Measurements from ENCODE around the gene TNRC6A.
"Not testable (repeated sequence)": the region's sequence is repeated elsewhere in the genome, so short reads cannot be mapped to it uniquely, and the experiment has no call there.

Gene TNRC6A

DNA sequence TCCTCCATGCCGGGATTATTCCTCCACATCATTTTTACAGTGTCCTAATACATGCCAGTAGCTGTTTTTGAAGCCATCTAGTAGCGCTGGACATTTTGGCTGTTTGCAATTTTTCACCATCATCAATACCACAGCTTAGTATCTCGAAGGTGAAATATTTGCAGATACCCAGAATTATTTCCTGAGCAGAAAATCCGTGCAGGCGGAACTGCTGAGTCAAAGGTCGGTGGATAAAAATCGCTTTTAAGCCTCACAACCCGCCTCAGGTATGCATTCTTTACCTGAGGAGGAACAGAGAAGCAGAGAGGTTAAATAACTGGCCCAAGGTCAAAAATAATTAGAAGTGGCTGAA lies 584 bp upstream of the TNRC6A start:
- DNase-seq, result no peak

DNA sequence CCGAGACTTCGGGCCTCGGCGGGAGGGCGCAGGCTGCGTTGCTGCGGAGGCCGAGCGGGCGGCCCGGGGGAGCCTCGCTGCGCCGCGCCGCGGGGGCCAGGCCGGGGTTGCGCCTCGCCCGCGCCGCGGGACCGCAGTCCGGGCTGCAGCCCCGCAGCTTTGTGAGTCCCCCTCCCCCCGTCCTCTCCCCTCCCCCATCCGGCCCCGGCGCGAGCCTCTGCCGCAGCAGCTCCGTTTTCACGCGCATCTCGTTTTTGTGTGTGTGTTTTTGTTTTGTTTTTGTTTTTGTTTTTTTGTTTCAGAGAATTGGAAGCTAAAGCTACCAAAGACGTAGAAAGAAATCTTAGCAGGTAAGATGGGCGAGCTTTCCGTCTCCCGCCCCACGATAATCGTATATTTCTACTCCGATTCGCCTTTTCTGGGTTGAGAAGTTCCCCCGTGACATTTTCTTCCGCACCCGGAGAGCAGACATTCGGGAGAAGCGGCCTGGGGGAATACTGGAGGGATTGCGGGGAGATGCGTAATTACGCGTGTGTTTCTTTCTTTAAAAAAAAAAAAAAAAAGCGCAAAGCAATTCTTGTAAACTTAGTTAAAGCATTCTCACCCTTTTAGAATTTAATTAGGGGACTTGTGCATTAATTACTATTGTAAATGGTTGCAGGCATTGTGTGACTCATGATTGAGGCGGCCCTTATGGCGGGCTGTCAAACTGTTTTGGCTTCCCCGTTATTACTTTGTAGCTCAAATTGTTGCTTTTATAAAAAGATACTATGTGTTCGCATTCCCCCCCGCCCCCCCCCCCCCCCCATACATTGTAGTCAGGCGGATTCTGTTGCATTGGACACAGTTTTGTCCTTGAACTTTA lies 732 bp downstream of the TNRC6A start:
- DNase-seq, result no peak

DNA sequence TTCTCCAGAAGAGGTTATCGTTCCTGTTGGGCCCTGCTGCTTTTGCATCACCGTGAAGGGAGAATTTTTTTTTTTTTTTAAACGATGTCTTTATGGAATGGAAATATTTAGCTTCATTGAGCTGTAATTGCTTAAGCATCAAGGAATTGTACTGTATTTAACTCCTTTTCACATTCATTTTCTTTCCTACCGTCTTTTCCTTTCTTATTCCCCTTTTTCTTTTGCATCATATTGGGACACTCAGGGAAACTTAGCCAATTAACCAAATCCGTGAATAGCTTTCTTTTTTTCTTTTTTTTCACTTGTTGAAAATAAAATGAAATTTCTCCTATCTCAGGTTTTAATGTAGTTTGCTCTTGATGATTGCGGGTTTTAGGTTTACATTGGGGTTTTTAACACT lies 1.5 kb downstream of the TNRC6A start:
- no peak for DNase-seq

DNA sequence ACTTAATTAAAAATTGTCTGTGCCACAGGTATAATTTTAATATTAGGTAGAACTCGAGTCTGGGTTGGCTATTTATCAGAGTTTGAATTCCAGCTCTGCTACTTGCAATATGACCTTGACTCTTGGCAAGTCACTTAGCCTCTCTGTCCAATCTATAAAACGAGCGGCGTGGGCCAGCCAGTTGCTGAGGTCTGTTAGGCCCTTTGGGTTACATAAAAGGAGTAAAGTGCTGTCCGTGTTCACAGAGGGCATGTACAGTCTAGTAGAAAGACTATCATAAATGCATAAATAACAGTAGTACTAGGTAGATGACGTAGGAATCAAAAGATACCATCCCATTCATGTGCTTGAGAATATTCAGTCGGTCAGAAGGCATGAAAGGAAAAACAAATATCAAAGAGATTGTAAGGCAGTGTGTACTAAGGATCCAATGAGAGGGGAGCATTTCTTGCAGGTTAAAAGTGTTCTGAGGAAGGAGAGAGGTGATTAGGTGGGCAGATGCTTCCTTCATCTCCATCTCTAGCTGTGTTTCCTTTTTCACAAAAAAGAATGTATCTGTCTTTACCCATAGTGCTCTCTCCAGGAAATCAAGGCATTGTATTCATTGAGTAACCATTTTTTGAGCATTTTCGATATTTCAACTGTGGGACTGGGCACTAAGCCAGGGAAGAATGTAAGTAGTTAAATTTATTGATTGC lies 2.4 kb downstream of the TNRC6A start:
- DNase-seq, result no peak

DNA sequence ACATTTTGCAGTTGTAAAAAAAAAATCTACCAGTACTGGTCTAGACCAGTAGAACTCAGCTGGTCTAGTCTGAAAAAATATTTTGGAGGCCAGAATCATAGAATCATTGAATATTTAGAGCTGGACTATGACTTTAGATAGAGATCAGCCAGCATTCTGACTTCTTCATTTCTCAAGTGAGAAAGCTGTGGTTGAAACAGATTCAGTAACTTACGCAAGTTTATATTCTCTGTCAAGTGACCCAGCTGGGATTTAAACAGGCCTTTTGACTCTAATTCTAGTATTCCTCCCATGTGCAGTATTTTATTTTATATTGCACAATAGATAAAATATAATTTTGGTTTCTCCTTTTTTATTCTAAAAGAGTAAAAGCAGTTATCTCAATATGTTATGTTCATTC lies 4.9 kb downstream of the TNRC6A start:
- no peak for DNase-seq

DNA sequence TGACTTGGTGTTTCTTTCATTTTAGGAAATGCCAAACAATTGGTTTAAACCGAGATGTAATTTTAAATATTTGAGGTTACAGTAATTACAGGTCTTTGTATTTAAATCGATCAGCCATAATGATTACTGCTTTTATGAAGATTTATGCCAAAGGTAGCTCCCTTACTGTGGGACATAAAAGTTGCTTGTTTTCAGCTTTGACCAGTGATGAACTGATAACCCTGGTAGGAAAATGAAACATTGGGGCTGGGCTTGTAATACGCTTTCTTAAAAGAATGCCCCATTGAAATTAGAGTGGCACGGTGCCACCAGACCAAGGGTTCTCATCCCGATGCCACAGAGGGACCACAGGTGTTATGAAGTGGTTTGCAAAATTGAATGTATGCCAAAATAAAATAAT lies 7.3 kb downstream of the TNRC6A start:
- no peak for DNase-seq

DNA sequence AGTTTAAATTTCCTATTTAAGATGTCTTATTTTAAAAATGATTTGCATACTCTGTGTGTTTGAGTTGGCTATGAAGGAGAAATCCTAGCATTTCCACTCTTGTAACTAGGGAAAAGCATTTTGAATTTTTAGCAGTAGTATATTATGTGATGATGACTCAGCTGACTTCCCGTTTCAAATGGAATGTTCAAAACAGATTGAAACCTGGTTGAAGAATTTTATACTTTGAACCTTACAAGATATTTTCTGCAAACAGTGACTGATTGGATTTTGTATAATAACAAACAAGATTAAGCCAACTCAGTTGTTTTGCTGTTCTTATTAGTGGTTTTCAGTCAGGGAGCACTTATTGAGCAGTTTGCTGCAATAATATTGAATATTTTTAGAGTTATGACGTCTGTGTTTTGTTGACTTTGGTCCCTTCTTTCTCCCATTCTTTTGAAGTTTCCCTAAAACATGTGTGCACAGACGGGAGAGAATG lies 8.0 kb downstream of the TNRC6A start:
- peak in 1 of 2 experiments; percentile 26 for DNase-seq

DNA sequence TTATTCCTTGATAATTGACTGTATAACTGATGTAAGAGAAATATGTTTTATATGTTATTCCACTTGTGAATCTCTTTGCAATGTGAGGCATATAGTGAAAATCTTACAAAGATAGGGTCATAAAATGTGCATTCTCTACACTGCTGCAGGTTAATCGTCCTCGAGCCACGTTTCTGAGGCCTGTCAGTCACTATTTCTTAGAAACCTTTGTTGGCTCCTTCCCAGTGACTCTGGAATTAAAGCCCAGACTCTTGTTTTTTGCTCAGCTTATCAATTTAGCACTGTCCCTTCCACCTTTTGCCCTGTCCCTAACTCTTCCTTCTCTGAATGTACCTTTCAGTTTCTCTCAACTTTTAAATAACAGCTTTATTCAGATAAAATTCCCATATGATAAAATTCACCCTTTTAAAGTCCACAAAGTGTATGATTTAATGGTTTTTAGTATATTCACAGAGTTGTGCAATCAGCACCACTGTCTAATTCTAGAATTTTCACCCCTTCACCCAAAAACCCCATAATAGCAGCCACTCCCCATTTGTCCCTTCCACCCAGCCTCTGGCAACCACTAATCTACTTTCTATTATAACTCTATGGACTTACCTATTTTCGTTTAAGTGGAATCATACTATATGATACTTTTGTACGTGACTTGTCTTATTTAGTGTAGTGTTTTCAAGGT lies 8.6 kb downstream of the TNRC6A start:
- DNase-seq, result no peak

DNA sequence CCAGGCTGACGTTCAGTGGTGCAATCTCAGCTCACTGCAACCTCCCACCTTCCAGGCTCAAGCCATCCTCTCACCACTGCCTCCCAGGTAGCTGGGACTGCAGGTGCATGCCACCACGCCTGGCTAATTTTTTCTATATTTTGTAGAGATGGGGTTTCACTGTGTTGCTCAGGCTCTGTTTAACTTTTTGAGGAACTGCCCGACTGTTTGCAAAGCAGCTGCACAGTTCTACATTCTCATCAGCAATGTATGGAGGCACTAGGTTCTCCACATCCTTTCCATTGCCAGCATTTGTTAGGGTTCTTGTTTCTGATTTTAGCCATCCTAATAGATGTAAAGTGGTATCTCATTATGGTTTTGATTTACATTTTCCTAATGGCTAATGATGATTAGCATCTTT lies 9.4 kb downstream of the TNRC6A start:
- DNase-seq, result no peak

DNA sequence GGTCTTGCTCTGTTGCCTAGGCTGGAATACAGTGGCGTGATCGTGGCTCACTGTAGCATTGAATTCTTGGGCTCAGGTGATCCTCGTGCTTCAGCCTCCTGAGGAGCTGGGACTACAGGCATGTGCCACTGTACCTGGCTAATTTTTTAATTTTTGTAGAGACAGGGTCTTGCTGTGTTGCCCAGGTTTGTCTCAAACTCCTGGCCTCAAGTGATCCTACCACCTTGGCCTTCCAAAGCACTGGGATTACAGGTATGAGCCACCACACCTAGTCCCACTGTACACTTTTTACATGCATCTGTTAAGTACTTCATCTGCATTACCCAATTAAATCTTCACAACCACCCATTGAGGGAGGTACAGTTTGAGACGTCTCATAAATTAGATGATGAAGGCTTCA lies 12.4 kb downstream of the TNRC6A start:
- no peak for DNase-seq

DNA sequence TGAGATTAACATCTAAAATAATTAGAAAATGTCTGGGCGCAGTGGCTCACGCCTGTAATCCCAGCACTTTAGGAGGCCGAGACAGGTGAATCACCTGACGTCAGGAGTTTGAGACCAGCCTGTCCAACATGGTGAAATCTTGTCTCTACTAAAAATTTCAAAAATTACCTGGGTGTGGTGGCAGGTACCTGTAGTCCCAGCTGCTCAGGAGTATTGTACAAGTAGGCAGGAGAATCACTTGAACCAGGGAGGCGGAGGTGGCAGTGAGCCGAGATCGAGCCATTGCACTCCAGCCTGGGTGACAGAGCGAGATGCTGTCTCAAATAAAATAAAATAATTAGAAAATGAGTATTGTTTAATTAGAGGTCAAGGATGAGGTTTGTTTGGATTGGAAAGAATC lies 13.2 kb downstream of the TNRC6A start:
- DNase-seq, result not testable (repeated sequence)

DNA sequence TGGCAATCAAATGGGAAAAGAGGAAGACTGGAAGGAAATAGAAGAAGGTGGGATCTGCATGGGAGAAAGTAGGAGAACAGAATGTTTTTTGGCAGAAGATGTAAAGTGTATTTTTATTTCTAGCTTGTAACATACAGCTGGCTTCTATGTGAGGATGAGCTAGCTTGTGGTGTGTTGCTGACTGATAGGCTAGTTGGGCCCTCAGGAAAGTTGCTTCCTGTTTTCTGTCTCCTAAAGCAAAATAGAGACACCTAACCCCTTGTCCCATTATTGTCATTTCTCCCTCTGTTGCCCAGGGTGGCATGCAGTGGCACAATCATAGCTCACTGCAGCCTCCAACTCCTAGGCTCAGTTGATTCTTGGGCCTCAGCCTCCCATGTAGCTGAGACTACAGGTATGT lies 15.9 kb downstream of the TNRC6A start:
- no peak for DNase-seq

DNA sequence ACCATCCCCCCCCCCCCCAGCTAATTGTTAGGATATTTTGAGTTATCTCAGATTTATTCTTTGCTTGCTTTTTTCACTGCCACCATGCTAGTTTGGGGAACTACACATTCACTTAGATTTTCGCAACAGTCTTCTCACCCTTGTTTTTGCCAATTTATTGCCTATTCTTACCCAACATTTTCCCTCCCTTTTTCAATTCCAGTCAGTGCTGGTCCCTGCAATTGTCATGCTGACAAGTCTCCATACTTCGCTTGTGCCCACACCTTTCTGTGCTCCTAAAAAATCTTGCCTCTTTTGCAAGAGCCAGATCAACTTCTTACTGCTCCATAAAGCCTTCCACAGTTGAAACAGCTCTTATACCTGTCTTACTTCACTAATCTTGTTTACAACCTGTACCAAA lies 16.3 kb downstream of the TNRC6A start:
- no peak for DNase-seq

DNA sequence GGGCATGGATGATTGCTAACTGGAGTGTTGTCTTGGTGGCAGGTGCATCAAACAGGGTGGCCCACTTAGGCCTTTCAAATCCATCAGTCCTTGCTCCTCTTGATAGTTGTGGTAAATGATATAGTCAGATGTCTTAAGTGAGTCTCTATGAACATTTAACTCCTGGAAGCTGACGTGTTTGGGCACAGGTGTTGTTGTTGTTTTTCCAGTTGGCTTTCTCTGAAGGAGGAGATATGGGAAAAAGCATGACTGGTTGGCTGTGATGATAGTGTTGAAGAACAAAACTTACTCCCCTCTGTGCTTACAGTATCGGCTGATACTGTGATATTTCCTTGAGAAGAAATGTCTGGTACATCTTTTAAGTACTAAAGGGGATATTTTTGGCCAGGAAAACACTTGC lies 18.0 kb downstream of the TNRC6A start:
- no peak for DNase-seq

DNA sequence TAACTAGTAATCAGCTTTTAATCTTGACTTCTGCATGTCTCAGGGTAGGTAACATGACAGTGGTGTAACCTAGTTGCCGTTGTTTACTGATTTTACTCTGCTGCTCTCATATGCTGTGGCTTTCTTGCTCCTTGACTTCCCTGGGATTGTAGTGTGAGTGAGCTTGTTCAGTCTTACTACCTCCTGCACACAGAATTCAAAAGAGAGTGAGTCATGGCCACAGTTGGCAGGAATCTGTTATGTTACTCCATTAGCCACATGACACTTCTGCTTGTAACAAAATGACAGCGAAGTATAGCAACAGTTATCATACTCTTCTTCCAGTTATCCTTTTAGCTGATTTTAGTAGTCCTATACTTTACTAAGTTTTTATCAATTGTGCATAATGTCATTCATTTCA lies 18.8 kb downstream of the TNRC6A start:
- DNase-seq, result peak; percentile 12 to 58

DNA sequence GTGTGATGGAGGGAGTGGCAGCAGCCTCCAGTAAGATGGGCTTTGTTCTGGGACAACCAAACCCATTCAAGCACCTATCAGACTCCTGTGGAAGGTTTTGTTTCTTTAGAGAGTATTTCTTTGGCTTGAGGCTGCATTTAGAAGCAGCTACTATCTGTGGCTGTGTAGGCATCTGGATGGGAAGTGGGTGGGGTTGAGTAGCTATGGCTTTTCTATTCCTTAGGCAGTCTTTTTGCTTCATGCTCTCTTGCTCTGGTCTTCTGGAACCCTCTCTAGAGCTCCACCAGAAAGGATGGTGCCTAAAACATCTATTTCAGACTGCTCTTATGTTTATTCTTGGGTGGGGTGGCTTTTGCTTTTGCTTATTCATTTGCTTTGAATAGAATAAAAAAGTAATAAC lies 19.9 kb downstream of the TNRC6A start:
- DNase-seq, result no peak

DNA sequence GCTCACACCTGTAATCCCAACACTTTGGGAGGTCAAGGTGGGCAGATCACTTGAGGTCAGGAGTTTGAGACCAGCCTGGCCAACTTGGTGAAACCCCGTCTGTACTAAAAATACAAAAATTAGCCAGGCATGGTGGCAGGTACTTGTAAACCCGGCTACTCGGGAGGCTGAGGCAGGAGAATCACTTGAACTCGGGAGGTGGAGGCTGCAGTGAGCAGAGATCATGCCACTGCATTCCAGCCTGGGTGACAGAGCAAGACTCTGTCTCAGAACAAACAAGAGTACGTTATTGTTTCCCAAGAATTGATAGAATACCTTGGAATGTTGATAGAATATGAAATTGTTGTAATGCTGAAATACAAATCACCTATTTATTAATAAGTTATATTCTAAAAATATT lies 20.4 kb downstream of the TNRC6A start:
- not testable (repeated sequence) for DNase-seq

DNA sequence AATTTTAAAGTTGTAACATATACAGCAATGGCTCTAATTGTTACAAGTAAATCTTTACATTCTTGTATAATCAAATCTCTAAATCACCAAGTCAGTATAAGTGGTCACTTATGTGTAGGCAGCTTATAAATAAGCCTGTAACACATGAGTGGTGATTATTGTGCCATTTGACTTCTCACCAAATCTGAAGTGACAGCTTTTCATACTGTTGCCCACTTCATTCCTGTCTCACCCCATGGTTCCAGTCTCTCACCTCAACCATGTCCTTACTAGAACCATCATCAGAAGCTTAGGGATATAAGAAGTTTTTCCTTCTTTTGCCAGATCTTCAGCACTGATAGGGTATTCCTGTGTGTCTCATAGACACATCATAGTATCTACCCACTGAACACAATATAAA lies 23.5 kb downstream of the TNRC6A start:
- no peak for DNase-seq

DNA sequence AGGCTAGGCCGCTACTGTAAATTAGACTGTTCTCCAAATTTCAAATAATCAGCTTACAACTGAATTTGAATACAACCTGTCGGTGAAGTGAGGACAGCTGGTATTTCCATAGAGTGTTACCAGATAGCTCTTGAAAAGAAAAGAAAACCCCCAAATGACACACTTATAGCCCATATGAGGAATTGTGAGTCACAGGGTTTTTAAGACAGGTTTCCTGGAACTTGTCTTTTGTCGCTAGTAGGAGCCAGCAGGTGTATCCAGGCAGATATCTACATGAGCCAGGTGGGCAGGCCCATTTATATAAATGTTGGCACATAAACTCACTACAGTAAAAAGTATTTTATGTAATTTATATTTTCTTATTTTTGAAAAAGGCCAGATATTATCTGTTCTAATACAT lies 24.0 kb downstream of the TNRC6A start:
- DNase-seq, result no peak

DNA sequence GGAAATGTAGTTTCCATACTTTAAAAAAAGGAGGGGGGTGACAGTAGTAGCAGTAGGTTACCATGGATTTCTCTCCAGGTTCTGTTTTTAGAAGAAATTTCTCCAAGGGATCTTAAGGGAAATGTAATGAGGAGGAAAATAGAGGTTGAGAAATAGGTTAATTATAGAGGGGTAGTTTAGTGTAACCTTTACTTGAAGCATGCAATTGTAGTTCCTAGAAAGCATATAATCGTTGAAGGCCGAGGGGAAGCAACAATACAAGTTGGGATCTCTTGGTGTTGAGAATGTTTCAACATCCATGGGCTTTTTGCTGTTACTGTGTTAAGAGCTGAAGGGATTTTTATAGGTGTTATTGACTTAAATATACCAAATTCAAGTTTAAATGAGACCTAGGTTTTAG lies 25.1 kb downstream of the TNRC6A start:
- no peak for DNase-seq

DNA sequence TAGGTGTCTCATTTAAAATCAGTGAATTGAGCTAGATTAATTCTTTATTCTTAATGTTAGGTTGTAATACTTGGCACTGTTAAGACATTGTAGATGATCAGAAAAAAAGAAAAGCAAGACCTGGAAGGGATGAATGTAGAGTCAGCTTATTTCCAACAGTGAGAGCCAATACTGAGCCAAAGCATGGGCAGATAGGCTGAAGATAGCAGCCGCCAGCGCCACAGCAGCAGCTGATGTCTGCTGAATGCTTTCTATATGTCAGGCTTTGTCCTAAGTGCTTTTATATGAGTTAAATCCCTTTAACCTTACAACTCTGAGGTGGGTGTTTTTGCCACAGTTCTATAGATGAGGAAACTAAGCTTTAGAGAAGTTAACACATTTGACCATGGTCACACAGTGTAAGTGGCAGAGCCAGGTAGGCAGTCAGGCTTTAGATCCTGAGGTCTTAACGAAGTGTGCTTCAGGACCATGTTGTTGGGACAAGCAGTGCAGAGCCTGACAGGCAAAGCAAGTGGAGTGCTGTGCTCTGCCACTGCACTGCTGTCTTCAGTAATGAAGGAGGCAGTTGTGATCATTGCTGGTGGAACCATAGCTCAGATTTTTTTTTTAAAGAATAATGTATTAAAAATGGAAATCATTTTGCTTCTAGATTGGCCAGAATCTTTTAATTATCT lies 25.9 kb downstream of the TNRC6A start:
- DNase-seq, result no peak

DNA sequence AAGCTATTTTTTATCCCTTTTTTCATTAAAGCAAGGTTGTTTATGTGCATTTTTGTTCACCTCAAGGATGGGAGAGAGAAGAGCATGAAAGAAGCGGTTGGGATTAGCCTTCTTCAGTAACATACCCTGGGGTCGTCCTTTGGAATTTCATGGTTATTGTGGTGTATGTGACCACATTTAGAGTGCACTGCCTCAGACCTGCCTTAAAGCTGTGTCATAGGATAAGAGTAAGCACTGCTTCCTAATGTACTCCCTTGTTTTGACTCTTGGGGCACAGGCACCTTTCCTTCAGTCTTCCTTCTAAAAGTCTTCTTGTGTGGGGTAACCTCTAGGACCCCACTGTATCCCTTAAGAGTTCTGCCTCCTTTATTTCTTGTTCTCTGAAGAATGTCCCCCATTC lies 28.9 kb downstream of the TNRC6A start:
- no peak for DNase-seq

DNA sequence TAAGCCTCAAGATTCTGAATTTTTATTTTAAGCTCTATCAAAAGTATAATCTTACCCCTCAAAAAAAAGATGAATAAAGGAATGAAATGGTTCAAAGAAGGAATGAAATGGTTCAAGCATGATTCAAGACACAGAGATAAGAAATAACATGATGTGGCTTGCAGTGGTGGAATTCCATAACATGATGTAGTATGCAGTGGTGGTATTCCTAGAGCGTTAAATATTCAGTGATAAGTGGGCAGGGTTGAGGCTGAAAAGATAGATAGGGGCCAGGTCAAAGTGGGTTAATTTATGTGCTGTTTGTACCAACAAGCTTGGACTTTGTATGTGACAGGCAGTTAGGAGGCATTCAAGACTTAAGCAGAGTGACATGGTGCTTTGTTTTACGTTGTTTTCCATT lies 29.6 kb downstream of the TNRC6A start:
- DNase-seq, result no peak

All from SW 1271 (cell line).